Stimulated activated CD8-positive, alpha-beta memory T cell treated with anti-CD3 and anti-CD28 coated beads, Interleukin-4, amount 100 ng/mL, for 4 hours (primary cell): ENCODE results near the gene CORO2B.

Experiments
- DNase-seq, 2 donors: peaks; one replicate each; pipeline ENCODE4 v3.0.0-alpha.2; 2020; ENCODE audit warnings: low read depth in 2 of 2, low spot score in 1 of 2

Gene CORO2B

DNA sequence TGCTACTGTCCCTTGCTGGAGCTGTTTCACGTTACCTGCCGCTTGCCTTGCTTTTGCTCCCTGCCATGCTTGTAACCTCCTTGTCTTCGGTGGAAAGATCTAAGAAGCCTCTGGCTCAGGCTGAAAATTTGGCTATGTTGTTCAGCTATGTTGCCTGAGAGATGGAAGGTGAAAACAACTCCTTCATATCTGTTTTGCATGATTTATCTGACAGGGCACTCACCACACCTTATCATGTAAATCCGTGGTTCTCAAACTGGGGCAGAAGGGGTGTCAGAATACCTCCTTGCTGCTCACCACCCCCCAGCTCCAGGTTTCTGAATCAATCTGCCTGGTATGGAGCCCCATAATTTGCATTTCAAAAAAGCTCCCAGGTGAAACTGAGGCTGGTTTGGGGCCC is 6.5 kb upstream of the CORO2B start:
- DNase-seq = no peak

DNA sequence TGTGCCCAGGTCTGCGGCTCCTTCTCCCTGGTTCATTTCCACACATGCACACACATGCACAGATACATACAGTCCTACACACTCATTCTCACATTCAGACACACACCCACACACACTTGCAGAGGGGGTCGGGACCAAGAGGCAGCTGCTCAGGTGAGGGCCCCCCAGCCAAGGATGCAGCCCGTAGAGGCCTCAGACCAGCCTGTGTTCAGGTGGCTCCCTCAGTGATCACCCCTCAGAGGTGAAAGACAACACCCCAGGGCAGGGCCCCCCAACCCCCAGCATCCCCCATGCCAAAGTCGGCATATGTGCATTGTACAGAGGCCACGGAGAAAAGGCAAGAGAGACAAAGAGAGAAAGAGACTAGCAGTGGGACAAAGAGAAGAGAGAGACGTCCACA is 5.9 kb upstream of the CORO2B start:
- DNase-seq = no peak

DNA sequence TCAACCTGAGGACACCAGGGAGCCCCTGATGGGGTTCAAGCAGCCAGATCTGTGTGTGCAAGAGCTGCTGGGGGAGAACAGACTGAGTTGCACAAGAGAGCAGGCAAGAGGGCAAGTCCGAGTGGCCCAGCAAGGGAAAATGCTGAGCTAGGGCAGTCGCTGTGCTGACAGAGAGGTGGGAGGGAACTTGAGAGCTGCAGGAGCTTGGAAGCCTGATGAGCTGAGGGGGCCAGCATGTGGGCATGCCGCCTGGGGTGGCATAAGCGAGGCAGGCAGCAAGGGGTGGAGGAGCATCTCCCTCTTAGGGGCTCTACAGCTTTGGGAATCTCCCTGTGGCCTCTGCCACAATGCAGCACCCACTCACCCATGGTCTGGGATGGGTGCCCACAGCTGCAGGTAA is 4.7 kb upstream of the CORO2B start:
- no peak for DNase-seq

DNA sequence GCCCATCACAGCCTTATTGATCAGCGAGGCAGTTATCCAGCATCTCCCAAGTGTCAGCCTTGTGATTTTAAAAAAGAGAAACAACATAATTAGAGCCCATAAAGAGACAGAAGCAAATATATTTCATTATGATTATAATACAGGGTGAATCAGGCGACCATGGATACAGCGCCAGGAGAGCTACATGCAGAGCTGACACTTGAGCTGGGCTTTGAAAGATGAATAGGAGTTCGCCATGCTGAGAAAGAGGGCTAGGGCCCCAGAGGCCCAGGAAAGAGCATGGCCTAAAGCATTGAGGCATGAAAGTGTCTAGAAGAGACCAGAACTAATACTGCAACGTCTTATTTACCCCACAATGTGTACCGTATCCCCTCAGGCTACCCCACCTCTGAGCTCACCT is 4.2 kb upstream of the CORO2B start:
- no peak for DNase-seq

DNA sequence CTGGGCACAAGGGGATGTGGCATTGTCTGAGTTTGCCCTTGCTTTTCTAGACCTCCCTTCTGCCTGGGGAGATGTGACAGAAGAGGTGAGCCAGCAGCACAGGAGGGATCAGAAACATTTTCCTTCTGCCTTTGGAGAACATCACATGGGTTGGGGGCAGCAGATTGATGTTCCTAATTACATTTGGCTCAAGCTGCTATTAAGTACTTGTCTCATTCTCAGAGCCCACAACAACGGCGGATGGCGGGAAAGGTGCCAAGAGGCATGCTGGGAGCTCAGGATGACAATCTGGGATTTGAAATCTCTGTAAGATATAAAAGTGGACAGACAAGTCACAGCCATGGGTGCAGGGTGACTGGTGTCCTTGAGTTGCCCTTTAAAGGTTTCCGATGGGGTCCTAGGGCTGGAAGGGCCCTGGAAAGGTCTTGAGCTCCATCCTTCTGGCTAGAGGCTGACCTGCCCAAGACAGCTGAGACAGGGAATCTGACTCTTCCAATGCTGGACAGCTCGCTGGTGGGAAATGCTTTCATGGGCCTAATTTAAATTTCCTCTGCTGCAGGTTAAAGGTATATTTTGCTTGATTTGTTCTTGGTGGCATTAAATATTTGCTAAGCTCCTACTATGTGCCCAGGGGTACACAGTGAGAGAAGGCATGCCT is 2.4 kb upstream of the CORO2B start:
- no peak for DNase-seq

DNA sequence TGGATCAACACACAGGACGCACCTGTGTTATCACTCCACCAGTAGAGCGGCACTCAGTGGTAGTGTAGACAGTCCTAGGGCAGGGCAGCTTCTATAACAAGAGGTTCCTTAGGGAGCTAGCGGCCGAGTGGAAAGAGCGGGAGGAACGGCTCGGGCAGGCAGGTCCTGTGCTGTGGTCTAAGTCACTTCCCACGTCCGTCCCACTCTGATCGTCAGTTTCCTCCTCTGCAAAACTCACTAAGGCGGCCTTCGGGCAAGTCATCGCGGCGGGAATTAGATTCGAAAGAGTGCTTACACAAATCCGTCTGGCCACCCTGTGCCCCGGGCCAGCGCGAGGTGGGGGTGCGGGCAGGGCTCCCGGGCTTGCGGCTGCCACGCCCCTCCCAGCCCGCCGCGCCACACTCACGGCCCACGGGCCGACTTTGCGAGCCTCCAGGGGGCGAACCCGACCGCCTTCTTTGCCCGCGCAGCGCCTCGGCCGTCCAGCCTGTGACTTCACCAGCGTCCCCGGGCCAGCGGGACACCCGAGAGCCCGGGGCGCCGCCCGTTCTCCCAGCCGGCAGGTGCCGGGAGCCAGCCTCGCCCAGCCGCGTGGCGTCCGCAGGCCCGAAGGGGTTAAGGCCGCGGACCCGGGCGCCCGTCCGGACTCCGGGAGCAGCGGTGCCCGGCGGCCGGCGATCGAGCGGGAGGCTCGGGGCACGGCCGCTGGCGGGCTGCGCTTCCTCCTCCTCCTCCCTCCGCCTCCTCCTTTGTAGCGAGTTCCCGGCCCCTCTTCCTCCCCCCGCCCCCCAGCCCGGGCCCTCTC is 416 bp upstream of the CORO2B start:
- DNase-seq = no peak

DNA sequence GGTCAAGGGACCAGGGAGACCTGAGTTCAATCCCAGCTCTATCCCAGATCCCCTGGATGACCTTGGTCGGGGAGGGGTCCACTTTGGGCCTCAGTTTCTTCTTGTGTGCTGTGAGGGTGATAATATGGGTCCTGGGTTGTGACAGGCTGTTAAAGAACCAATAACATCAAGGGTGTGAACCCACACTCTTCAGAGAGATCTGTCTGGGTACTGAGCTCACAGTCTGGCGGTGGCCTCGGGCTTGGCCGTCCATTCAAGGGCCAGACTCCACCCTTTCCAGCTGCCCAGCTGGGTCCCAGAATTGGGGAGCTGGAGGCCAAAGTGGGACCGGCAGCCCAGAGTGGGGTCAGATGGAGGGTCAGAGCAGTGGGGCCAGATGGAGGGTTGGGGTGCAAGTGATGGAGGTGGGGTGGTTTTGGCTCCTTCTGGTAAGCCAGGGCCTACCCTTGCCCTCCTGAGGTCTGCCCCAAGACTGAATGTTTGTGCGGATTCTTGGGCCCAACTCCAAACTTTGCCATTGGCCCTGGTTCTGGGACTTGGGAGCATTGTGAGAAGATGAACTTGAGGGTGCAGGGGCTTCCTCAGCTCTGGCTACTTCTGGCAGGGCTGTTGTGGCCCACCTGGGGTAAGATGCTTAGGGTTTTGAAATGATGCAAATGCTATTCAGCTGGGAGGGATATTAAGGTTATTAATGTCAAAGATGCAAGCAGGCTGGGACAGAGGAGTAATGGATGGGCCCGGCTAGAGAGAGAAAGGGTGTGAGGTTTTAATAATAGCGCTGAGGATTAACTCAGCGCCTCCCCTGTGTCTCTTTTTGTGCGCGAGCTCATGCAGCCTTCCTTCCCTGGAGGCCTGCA is 1.5 kb downstream of the CORO2B start:
- DNase-seq = no peak

DNA sequence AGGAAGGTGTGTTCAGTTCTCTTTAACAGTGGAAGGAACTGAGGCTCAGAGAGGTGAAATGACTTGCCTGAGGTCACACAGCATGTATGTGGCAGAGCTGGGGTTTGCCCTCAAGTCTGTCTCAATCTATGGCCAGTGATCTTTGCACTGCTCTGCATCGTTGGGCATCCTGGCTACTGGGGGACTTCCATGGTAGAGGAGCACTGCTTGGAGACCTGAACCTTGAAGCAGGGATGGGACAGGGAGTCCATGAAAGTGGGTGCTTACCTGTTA is 2.0 kb downstream of the CORO2B start:
- DNase-seq = no peak

DNA sequence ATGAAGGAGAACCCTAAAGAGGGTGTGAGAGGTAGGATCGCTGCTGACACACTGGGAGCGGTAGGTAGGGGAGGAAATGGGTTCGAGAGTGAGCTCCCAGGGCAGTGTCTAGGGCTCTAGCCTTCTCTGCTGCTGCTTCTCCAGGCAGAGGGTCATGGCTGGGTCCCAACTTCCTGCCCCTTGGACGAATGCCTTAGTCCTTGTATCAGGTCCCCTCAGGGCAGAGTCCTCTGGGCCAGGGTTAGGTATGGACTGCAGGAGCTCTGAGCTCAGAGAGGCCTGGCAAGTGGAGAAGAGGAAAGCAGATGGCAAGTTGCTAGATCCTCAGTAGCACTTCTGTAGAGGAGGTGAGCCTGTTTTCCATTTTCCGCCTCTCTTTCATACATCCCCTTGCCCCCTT is 2.9 kb downstream of the CORO2B start:
- DNase-seq = no peak

DNA sequence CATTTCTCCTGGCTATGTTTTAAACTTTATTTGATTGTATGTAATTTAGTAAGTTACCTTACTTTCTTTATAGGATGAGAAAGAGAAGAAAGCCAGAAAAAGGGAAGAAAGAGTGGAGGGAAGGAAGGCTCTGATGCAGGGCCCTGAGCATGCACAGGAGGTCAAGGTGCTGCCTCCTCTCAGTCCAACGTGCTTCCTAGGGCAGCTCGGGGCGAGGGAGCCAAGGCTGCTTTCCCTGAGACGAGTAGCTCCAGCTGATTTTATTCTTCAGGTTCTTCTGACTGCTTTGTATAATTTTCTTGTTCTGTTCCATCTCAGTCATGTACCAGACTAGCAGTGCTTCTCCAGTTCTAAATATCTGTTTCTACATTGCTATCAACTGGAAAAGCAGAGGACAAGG is 3.4 kb downstream of the CORO2B start:
- DNase-seq = no peak

DNA sequence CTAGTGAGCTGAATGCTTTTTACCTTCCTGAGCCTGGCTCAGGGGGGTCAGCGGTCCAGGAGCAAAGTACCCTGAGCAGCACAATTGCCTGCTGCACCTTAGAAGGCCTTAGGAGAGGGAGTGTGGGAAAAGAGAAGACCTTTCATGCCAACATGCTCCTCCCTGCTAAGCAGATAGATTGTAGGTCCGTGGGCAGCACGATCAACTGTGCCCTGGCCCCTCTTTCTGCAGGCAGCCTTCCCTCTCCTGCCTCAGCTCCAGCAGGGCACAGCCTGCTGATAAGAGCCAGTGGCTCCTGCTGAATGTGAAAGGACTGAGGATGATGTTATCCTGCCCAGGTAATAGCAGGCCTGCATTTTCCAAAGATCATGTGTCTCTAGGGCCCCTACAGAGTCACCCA is 4.1 kb downstream of the CORO2B start:
- DNase-seq = no peak

DNA sequence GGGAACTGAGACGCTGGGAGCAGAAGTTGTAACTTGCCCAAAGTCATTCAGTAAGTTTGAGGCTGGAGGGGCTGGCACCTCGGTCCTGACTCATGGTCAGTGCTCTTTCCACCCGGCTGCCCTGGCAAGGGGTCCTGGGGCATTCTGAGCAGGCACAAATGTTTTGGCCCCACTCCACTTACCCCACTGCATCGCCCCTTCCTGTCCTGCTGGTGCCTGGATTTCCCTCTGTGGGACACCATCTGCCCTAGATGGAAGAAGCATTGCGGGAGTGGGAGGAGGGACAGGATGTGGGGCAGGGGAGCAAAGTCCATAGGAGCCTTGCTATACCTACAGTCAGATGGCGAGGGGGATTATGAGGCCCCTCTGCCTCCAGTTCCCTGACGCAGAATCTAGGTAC is 4.5 kb downstream of the CORO2B start:
- no peak for DNase-seq

DNA sequence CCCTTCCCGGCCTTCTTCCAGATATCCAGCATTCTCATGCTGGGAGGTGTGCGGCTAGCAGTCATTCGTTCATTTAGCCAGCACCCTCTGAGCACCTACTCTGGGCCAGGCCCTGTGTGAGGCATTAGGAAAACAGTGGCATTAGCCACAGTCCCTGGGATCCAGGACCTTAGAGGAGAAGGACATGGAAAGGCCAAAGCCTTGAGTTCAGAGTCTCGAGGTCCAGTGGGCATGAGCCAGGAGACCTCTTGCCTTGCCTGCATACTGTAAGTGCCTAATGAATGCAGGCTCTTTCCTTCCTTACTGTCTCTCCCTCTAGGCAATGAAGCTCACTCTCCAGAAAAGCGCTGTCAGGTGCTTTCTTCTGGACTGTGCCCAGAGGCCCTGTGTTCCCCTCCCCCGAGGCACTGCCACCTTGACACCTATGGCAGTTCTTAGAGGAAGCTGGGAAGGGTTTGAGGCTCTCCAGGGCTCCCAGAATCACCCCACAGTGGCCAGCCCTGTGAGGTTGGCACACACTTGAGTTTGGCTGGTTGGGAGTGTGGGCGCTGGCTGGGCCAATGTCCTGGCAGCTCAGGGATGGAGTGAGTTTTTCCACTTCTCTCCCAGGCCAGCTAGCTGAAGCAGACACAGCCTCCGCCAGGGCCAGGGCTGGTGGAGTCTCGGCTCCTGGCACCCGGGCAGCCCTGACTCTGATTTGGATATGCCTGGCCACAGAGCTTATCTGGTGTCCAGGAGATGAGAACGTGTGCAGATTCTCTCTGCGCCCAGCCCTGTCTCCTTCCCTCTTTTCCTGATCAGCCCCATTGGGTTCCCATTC is 5.4 kb downstream of the CORO2B start:
- DNase-seq = no peak

DNA sequence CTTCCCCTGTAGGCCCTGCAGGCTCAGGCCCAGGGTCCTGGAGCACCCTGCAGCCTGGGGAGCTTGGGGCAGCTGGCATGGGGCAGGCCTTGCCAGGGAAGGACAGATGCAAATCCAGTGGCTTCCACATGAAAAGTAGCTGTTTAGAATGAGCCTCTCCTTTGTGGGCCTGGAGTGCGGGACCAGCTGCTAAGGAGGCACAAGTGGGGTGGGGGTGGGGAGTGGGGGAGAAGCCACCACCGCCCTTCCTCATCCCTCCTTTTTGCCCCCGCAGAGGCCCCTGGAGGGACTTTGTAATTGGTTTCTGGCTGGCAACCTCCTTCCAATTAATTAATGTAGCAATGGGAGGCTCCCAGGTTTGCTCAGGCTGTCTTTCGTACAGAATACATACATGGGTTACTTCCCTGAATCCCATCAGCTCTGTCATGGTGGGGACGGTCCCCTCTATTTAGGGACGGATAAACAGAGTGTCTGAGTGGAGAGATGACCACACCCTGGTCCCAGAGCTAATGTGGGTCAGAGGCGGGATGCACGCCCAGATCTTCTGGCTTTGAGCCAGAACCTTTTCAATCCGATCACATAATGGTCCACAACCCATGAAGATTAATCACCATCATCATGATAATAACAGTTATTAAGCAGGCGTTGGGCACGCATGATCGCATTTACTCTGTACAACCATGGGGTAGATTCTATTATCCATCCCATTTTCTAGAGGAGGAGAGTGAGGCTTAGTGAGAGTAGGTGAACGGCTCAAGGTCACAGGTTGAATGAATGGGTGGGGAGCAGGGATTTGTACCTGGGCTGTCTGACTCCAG is 6.2 kb downstream of the CORO2B start:
- no peak for DNase-seq

DNA sequence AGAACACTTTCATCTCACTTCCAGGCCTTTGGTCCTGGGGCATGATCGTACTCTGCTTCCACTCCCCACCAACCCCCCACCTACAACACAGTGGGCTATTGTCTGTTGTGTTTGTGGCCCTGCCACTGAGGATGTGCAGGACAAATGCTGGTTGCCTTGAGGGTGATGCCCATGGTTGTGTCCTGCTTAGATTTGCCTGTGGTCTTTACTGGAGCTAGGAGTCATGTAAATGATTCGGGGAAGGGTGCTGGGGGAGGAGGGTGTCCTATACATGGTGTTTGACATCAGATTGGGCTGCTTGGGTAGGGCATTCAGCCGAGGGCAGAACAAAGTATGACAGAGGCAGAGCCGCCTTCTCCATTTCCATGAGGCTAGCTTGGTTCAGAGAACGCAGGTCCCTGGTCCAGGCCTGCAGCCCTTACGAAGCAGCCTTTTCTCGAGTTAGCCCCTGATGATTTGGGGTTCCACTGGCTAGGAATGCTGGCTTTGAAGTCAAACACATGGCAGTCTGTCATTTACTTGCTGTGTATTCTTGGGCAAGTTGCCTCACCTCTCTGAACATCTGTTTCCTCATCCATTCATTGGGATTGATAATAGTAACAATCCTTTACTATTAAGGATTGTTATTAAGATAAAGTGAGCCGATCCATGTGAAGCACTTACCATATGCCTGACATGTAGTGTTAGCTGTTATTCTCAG is 6.9 kb downstream of the CORO2B start:
- no peak for DNase-seq

DNA sequence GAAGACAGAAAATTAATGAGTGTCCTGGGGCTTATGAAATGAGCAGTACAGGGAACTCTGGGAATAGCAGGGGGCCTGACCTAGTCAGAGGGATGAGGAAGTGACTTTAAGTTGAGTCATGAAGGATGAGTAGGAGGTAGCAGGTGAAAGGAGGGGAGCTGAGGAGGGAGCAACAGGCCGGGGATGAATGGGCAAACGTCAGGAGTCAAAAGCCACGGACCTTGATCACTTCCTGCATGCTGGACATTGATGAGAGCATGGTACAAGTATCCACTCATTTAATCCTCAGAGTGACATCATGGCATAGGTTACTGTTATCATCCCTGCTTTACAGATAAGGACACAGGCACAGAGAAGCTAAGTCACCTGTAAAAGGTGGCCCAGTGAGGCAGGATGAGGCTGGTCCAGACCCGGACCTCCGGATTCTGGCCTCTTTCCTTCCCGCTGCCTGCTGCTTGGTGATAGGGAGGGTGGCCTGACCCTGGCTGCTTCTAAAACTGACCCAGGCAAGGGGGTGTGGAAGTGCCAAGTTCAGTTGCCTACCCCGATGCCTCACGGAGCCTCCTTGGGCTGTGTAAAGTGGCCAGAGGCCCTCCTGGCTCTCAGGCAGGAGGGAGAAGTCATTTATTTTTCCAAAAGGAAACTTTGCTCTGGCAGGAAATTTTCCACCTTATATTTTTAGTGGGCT is 7.6 kb downstream of the CORO2B start:
- DNase-seq = no peak

DNA sequence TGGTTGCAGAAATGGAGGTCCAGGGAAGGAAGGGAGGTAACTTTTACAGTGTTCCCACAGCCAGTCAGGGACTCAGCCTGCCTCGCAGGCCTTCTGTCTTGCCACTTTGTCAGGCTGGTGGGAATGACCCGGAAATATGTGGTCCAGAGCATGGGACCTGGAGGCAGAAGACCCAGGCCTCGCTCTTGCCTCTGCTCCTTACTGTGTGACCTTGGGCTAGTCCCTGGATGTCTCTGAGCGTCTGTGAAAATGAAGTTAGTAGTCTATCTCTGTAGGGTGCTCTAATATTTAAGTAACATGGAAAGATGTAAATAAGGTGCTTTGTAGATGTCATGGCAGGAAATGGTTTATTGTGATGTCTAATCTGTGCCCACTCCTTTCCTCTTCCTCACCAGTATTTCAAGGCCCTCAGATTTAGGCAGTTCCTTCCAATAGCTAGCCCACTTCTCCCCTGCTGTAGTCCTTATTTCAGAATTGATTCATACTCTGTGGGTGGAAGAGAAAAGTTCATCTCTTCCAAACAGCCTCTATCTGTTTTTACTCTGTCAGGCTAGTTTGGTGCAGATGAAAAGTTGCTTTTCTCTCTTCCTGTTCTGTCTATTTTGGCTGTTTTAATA is 9.1 kb downstream of the CORO2B start:
- no peak for DNase-seq

DNA sequence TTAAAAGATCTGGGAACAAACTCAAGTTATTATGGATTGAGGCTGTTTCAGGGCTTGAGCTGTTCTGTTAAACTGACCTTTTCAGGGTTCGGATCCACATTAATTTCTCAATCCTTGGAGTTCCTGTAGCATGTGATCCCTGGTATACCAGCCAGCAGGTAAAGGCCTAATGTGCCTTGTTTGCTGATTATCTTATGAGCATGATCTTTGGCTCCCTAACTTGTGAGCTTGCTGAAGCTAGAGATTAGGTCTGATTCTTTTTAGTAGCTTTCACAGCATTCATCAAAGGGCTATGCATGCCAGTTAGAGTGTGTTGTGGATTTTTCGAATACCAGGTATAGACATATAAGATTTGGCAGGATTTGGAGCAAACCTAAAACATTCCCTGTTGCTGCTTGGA is 10.3 kb downstream of the CORO2B start:
- DNase-seq = no peak
